Tibial artery (tissue), 4 donors: ENCODE data around the gene SLC13A5.
"Not testable (repeated sequence)": the region's sequence is repeated elsewhere in the genome, so short reads cannot be mapped to it uniquely, and the experiment has no call there.

ENCODE experiments used
- DNase-seq, 2 donors: peaks; one replicate each; pipeline ENCODE4 v3.0.0-alpha.2; 2019
- H3K27ac ChIP-seq, 2 donors: fragments of 200-600 bp; sonication (generic) in 1 of 2; 1 replicate in 1 of 2; 2 replicates in 1 of 2; pipeline ENCODE4 v1.5.1; 2018 to 2019; ENCODE audit warnings: mild to moderate bottlenecking in 1 of 2
- H3K27me3 ChIP-seq, 2 donors: fragments of 200-600 bp; sonication (generic) in 1 of 2; one replicate each; pipeline versions ENCODE4 v1.5.1 to v1.6.0; 2016 to 2019
- H3K36me3 ChIP-seq, 3 donors: fragments of 200-600 bp; sonication (generic) in 2 of 3; one replicate each; pipeline ENCODE4 v1.5.1; 2016 to 2019; ENCODE audit warnings: mild to moderate bottlenecking in 2 of 3
- H3K4me1 ChIP-seq, 4 donors: fragments of 200-600 bp; sonication (generic) in 2 of 4; 1 replicate in 3 of 4; 2 replicates in 1 of 4; pipeline ENCODE4 v1.5.1; 2016 to 2019
- H3K4me3 ChIP-seq, 2 donors: fragments of 200-600 bp; sonication (generic) in 1 of 2; 1 replicate in 1 of 2; 2 replicates in 1 of 2; pipeline ENCODE4 v1.5.1; 2018 to 2019; ENCODE audit warnings: mild to moderate bottlenecking in 2 of 2
- H3K9me3 ChIP-seq, 3 donors: fragments of 200-600 bp; sonication (generic) in 1 of 3; one replicate each; pipeline ENCODE4 v1.5.1; 2016 to 2019
- intact Hi-C: fragments of 100-400 bp; cut with DNase I; formaldehyde crosslinking; loops from one replicate; pipeline ENCODE4 v1.15.0; 2023; ENCODE audit warnings: low total_unique reads
- TF ChIP-seq, protein P1 (sequence below), 2 experiments: fragments of 200-600 bp in 1 of 2; fragments of 450-650 bp in 1 of 2; IDR thresholded peaks; one replicate each; pipeline ENCODE4 v1.5.1; 2017 to 2019; ENCODE audit warnings: antibody characterized with exemption in 2 of 2, mild to moderate bottlenecking in 1 of 2, moderate library complexity in 1 of 2

The SLC13A5 gene

DNA sequence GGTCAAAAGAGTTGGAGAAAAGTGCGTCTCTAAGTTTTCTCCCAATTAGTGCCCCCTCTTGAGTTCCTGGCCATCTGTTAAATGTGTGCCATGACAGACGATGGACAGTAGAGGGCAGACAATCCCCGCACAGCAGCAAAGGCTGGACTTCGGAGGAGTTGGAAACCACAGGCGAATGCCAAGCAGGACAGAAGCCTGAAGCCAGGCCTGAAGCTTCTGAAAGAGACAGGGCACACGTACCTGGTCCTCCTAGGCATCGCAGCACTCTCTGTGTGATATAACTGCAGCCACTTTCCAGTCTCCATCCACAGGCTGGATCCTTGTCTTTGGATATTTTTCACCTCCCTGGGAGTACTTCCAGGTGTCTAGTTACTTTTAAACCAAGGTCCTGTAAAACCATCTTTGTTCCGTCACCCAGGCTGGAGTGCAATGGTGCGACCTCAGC, 47.1 kb downstream of the SLC13A5 start:
- Histone ChIP-seq H3K4me3 (no peak overlapping the region), H3K27me3 (peaks cover 0 to 34% of the 10 kb centered on the region in 2 donors), H3K27ac (no peak overlapping the region), H3K9me3 (no peaks in the 10 kb centered on the region), H3K36me3 (no peaks in the 10 kb centered on the region), H3K4me1 (no peaks in the 10 kb centered on the region)
- DNase-seq, result peak; percentile 69 to 78
- TF ChIP-seq, protein P1, sequence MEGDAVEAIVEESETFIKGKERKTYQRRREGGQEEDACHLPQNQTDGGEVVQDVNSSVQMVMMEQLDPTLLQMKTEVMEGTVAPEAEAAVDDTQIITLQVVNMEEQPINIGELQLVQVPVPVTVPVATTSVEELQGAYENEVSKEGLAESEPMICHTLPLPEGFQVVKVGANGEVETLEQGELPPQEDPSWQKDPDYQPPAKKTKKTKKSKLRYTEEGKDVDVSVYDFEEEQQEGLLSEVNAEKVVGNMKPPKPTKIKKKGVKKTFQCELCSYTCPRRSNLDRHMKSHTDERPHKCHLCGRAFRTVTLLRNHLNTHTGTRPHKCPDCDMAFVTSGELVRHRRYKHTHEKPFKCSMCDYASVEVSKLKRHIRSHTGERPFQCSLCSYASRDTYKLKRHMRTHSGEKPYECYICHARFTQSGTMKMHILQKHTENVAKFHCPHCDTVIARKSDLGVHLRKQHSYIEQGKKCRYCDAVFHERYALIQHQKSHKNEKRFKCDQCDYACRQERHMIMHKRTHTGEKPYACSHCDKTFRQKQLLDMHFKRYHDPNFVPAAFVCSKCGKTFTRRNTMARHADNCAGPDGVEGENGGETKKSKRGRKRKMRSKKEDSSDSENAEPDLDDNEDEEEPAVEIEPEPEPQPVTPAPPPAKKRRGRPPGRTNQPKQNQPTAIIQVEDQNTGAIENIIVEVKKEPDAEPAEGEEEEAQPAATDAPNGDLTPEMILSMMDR (IDR thresholded peaks at IDR 0.05), result peak; percentile 82 to 86
- intact Hi-C loops, result loop anchor here (10.0 kb wide), 1 partner anchor 339 kb away; no protein-coding TSS in a partner anchor

DNA sequence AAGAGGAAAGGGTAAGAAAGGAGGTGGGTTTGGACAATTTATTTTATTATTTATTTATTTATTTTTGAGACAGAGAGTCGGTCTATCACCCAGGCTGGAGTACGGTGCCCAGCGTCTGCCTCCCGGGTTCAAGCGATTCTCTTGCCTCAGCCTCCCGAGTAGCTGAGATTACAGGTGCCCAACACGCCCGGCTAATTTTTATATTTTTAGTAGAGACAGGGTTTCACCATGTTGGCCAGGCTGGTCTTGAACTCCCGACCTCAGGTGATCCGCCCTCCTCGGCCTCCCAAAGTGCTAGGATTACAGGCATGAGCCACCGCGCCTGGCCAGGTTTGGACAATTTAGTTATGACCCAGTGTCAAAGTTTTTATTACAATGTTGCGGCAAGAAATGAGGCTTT, 50.0 kb downstream of the SLC13A5 start:
- not testable (repeated sequence) for H3K27ac ChIP-seq, H3K4me1 ChIP-seq, H3K9me3 ChIP-seq, H3K4me3 ChIP-seq, H3K36me3 ChIP-seq, DNase-seq
- peaks cover 0 to 39% of the 10 kb centered on the region in 2 donors for H3K27me3 ChIP-seq
- intact Hi-C loops, result loop anchor here (10.0 kb wide), 1 partner anchor 342 kb away; no protein-coding TSS in a partner anchor

DNA sequence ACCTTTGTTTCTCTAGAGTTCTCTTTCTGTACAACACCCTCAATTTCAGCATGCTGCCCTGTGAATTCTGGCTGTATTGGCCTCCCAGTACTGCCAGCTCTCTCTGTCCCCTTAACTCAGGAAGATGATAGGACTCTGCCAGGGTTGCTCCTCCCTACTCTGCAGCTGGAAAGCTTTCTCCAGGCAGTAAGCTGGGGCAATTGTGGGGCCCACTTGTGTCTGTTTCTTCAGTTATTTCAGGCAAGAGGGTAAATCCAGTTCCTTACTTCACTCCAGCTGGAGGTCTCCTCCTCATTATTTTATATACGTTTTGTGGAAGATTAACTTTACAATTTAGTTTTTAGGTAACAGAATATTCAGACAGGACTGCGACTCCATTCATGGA, 51.7 kb downstream of the SLC13A5 start:
- intact Hi-C loops, result loop anchor here (10.0 kb wide), 1 partner anchor 343 kb away; no protein-coding TSS in a partner anchor
- DNase-seq, result no peak
- Histone ChIP-seq H3K4me1 (no peaks in the 10 kb centered on the region), H3K36me3 (no peaks in the 10 kb centered on the region), H3K9me3 (no peaks in the 10 kb centered on the region), H3K4me3 (no peak overlapping the region), H3K27me3 (peaks cover 0 to 46% of the 10 kb centered on the region in 2 donors), H3K27ac (no peak overlapping the region)
- TF ChIP-seq, protein P1 (IDR thresholded peaks at IDR 0.05), result no peak

DNA sequence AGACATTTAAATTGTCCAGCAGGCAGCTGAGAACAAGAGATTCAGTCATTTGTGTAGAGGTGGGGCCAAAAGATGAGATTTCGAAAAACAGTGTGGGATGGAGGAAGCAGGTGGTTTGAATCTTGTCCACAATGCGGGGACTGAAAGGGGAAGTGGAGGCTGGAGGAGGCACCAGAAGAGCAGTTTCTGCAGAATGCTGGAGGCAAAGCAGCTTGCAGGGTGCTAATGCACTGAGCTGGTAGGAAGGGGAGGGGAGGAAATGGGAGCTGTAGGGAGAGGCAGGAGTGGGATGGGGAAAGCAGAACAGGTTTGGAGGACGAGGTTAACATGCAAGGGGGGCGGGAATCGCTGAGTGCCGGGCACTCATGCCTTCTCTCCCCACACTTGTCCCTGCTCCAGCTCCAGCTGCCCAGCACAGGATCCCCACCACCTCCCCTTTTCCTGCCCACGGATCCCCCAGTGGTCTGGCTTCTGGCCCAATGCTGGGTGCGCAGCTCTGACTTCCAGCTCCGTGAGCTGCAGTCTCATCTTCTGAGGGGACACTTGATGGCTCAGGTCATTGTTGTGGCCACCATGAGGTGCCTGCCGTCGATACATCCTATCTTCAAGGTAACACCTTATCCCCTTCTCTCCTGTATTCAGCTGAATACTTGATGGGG, 52.2 kb downstream of the SLC13A5 start:
- TF ChIP-seq, protein P1 (IDR thresholded peaks at IDR 0.05), result no peak
- DNase-seq, result no peak
- no peak overlapping the region for H3K27ac ChIP-seq

DNA sequence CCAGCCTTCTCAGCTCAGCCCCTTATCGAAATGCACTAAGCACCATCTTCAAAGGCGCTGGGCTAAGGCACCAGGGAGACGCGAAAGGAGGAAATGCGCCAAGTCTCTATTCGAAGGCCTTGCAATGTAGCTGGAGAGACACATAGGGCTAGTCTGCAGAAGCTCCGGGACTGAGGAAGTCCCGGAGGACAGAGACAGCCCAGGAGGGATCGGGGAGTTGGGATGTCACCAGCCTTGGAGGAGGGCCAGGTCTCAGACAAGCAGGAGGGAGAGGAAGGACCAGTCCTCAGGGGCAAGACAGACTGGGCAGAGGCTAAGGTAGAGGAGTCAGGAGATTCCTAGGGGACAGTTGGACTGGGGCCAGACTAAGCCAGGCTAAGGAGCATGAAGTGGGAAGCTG, 53.1 kb downstream of the SLC13A5 start:
- Histone ChIP-seq H3K27ac (no peak overlapping the region), H3K27me3 (peaks cover 0 to 47% of the 10 kb centered on the region in 2 donors), H3K4me1 (no peaks in the 10 kb centered on the region), H3K9me3 (no peaks in the 10 kb centered on the region), H3K4me3 (no peak overlapping the region), H3K36me3 (no peaks in the 10 kb centered on the region)
- TF ChIP-seq, protein P1 (IDR thresholded peaks at IDR 0.05), result no peak
- no peak for DNase-seq
- intact Hi-C loops, result loop anchor here (10.0 kb wide), 1 partner anchor 345 kb away; no protein-coding TSS in a partner anchor

More for the DNA sequence above, 52.2 kb downstream of the SLC13A5 start:
- no peak overlapping the region for H3K4me3 ChIP-seq
- H3K4me1 ChIP-seq, result no peaks in the 10 kb centered on the region
- no peaks in the 10 kb centered on the region for H3K36me3 ChIP-seq
- no peaks in the 10 kb centered on the region for H3K9me3 ChIP-seq
- H3K27me3 ChIP-seq, result peaks cover 0 to 46% of the 10 kb centered on the region in 2 donors
- intact Hi-C loops, result loop anchor here (10.0 kb wide), 1 partner anchor 344 kb away; no protein-coding TSS in a partner anchor

DNA sequence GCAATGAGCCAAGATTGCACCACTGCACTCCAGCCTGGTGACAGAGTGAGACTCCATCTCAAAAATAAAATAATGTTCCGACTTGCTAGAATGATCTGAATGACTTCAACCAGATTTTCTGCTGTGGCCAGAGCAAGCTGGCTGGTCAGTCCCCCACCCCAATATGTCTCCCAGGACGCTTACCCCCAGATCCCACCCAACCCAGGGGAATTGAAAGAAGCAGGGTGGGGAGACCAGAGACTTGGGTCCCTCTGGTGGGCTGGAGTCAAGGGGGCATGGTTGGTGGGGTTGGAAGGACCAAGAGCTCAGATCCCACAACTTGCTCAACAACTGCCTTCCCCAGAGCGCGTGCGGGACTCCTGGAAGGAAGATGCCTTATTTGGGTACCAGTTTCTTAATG, 54.8 kb downstream of the SLC13A5 start:
- H3K9me3 ChIP-seq, intact Hi-C loops, H3K4me3 ChIP-seq, H3K36me3 ChIP-seq, DNase-seq, H3K4me1 ChIP-seq, H3K27ac ChIP-seq: not testable (repeated sequence)
- H3K27me3 ChIP-seq, result peaks cover 0 to 62% of the 10 kb centered on the region in 2 donors
